GM19240 (cell line): ENCODE data around the gene LRRK1.

Source experiments
- DNase-seq: peaks from one replicate; pipeline ENCODE4 v3.0.0; 2011; ENCODE audit warnings: low spot score; ENCODE audit not compliant: insufficient read length

The LRRK1 gene, protein sequence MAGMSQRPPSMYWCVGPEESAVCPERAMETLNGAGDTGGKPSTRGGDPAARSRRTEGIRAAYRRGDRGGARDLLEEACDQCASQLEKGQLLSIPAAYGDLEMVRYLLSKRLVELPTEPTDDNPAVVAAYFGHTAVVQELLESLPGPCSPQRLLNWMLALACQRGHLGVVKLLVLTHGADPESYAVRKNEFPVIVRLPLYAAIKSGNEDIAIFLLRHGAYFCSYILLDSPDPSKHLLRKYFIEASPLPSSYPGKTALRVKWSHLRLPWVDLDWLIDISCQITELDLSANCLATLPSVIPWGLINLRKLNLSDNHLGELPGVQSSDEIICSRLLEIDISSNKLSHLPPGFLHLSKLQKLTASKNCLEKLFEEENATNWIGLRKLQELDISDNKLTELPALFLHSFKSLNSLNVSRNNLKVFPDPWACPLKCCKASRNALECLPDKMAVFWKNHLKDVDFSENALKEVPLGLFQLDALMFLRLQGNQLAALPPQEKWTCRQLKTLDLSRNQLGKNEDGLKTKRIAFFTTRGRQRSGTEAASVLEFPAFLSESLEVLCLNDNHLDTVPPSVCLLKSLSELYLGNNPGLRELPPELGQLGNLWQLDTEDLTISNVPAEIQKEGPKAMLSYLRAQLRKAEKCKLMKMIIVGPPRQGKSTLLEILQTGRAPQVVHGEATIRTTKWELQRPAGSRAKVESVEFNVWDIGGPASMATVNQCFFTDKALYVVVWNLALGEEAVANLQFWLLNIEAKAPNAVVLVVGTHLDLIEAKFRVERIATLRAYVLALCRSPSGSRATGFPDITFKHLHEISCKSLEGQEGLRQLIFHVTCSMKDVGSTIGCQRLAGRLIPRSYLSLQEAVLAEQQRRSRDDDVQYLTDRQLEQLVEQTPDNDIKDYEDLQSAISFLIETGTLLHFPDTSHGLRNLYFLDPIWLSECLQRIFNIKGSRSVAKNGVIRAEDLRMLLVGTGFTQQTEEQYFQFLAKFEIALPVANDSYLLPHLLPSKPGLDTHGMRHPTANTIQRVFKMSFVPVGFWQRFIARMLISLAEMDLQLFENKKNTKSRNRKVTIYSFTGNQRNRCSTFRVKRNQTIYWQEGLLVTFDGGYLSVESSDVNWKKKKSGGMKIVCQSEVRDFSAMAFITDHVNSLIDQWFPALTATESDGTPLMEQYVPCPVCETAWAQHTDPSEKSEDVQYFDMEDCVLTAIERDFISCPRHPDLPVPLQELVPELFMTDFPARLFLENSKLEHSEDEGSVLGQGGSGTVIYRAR (N-terminal part only)

DNA sequence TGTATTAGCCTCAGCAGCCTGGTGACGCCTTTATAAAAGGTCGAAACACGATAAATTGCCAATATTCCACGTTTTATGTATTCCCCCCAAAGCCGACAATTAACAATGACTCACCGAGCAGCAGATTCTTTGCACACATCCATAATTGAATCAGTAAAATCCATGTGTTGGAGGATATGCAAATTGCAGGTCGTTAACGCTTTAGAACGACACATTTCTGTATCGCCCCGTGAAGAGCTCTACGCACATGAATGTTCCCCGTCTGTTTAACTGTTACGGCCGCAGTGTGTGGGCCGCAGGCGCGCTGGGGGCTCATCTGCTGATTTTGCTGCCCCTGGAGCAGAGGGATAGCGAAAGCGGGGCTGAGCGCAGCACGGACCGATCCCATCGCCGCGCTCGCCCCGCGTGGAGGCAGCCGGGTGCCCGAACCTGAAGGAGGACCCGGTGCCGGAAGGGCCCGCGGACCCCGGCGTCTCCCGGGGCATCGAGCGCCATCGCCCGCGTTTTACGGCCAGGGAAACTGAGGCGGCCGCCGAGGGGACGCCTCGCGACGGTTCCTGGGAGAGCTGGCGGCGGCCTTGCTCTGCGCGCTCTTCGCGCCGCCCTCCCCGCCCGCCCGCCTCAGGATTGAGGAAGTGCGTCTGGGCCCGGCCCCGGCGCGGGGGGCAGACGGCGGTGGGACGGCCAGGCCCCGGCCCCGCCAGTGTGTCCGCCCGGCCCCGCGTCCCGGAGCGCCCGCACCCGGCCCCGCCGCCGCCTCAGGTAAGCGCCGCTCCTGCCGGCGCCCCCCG is at the start of gene LRRK1:
LRRK1 (plus strand) TSS at position 668 of the 791 bp plus-strand sequence. CDS start 5,276 bp downstream, outside the sequence.
- no peak for DNase-seq

DNA sequence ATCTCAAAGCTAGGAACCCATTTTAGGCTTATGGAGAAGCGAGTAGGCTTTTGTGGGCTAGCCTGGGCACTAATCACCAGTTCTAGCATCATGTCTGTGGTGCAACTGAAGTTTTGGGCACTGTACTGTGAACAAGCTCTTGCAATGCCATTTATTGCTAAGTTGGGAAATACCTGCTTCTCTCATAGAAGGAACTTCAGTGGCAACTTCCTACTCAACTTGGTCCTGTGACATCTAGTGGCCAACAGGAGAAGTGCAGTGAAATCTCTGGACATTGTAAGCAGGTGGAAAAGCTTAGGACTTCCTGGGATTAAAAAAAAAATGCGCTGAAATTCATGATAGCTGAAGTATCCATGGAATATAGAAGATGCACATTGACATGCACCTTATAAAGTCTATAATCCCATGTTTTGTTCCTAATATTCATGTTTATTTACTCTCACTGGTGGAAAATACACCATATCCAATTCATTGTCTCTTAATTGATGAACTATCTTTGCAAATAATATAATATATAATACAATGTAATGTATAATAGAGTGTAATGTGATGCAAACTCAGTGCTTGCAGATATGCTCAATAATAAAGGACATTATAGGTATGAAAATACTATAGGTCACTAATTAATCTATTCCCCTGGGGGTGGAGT is 46.0 kb upstream of the LRRK1 start:
- DNase-seq = peak; percentile 67

DNA sequence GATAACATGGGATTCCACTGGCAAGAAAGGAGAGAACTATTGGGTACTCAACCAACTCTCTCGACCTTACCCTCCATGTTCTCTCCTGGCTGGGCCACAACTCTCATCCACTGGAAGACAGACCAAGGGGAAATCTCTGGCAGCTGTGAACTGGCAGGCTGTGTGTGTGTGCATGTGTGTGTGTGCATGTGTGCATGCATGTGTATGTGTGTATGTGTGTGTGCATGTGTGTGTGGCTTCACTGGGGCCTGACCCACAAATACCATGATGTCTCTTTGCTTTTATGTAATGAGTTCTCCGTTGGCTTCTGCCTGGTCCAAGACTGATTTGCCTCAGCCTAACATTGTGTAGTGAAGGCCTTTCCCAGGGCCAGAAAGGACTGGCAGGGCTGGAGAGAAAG is 43.7 kb upstream of the LRRK1 start:
- no peak for DNase-seq

DNA sequence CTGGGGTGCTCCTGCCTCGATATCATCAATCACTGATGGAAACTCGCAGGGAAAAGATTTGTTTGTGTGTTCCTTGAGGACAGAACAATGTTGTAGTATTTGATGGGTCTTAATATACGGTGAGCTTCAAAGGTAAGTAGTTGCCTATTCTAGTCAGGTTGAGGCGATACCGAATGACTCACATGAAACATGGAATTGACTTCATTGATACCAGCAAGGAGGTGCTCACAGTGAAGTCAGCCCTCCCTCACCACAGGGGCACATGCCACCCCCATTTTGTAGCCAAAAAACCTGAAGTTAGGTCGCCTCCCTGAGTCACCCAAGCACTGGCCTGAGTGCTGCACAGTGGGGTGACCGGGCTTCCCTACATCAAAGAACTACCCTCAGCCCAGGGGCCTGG is 43.2 kb upstream of the LRRK1 start:
- no peak for DNase-seq

DNA sequence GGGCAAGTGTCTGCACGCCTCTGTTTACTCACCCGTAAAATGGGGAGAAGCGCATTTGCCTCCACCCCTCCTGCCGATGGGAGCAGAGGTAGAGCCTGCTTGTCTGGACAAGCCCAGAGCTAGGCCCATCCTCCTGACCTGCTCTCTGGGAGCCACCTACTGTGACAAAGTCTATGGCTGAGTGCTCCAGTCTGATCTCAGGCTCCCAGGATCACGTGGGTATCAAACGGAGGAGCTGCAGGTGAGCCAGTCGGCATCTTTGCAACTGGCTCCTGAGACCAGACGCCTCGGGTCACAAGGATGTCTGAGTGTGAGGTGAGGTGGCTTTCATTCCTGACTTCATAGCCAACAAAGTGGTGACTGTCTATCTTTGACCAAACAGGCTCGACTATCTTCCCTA is 41.6 kb upstream of the LRRK1 start:
- no peak for DNase-seq

DNA sequence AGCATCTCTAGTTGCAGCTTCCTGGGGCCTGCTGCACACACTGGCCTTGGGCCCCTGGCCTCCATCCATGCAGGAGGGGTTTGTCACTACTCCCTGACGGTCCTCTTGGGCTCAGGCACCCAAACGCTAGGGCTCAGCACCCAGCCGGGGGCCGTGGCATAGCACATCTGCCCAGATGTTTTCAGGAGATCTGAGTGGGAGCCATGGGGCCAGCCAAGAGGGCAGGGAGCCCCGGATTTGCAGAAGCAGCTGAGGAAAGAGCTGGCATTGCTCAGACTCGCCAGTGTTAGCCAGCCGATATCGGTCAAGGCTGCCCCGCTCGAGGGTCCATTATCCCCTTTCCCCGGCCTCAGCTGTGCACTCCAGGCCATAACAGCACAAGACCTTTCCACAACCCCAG is 41.0 kb upstream of the LRRK1 start:
- no peak for DNase-seq

DNA sequence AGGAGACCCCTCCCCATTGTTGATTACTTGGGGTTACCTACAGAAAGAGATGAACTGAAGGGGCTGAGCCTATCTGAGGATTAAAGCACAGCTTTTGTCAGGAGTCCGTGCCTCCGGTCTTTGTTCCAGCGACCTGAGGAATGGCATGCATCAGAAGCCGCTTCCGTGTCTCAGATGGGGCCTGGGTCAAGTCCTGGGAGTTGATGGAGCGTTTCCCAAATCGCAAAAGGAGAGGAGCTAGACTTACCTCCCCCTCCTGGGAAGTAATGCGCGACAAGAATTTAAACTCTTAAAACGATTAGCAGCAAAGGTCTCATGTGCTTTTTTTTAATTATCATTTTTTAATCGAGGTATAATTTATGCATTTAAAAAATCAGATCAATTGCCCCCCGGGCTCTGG is 40.5 kb upstream of the LRRK1 start:
- DNase-seq = no peak

DNA sequence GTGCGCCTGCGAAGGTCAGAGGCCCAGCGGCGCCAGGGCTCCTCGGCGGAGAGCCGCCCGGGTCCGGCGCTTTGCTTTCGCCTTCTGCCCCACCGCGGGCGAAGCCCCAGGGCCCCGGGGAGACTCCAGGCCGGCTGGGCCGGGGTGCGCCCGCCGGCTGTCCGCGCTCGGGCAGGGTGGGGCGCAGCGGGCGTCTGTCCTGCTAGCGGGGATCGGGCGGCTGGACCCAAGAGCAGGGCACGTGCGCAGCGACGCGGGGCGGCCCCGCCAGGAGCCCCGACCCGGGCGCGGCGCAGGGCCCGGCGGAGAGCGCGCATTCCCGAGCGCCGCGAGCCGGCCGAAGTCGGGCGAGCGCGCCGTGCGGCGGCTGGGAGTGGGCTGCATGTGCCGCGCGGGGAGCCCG is 40.1 kb upstream of the LRRK1 start:
- DNase-seq = no peak

DNA sequence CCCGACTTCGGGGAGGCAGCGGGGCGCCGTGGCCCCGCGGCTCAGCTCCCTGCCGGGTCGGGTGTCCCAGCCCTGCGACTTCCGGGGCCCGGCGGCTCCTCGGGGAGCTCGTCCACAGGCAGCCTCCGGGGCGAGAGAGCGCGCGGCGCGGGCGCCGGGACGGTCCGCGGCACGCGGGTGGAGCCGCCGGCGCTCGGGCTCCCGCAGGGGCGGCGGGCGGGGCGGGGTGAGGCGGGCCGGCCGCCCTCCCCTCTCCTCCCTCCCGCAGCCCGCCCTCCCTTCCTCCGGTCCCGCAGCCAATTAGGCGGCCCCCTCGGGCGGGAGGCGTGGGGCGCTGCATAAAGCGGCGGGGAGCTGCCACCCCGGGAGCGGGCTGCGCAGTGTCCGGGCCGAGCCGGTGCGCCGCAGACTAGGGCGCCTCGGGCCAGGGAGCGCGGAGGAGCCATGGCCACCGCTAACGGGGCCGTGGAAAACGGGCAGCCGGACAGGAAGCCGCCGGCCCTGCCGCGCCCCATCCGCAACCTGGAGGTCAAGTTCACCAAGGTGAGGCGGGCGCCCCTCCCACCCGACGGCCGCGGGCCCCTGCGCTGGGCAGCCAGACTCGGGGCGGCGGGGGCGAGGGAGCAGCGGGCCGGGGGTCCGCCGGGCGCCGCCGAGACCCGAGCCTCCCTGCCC is 39.6 kb upstream of the LRRK1 start, which contains the start of gene ALDH1A3:
ALDH1A3 (plus strand) TSS at position 368 of the 675 bp plus-strand sequence; CDS start at position 445, 77 bp downstream.
- no peak for DNase-seq

DNA sequence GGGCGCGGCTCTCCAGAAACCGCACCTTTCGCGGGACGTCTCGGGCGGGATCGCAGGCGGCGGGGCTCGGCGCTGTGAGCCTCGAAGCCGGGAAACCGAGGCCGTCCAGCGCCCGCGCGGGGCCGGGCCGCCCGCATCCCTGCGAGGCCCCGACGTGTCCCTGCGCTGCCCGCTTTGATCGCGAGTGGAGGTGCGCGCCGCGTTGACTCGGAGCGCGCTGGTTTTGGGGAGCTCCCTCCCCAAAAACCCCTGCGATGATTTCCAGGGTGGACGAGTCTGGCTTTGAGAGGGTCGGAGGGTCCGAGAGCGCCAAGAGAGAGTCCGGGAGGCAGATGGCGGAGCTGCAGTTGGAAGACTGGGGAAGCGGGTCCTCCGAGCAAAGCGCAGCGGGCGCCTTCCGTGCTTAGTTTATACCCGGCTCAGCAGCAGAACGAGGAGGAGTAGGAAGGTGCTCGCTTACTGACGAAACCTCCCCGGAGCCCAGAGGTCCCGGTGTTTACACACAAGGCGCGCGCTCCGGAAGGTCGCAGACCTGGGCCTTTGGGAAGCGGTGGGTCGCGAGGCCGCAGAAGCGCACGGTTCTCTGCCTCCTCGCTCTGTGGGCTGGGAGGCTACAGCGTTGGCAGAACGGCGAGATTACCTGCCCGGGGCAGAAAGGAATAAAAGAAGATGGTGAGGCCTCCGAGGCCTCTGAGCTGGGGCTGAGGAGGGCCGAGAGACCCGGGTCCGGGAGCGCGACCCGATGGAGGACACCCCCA is 38.8 kb upstream of the LRRK1 start:
- no peak for DNase-seq

DNA sequence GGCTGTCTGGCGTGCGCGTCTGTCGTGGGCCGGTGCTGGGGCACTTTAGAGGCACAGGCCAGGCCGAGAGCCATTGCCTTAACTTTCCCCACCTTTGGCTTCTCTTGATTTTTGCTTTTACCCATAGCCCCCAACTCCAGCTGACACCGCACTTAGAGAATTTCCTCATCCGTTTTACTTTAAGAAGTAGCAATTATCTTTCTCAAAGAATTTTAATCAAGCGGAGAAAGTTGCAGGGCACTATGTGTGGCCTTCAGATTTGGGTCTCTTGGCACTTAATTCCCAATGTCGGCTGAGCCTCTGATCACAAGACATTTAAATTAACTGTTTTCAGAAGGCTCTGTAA is 38.3 kb upstream of the LRRK1 start:
- DNase-seq = no peak

DNA sequence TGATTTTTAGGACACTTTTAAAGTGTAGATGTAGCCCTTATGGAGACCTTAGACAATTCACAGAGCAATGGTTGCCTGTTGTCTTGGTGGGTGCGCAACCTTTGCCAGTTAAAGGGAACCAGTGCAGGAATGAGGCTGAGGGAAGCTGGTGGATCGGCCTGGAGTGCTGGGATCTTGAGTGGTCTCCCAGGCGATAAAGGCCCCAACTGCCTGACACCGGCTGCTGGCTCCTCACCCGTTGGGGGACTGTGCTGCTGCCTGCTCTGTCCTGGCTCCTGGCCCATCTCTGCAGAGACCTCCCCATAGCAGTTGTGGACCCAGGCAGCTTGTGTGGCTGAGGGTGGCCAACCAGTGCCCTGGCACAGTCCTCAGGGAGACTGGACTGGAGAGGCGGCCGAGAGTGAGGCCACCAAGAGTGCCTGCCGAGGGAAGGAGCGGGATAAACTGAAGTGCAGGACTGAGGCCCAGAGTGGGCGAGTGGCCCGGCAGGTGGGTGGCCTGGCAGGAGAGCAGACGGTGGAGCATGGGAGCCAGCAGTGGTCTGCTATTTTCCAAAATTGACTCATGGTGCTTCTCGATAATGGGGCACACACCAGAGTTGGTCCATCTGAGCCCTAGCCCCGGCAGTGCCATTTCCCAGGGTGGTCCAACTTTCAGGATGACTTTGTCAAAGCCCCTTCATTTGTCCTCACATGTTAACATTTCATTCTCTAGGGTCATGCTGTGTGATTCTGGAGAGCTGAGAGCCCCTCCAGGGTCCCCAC is 37.4 kb upstream of the LRRK1 start:
- DNase-seq = no peak

DNA sequence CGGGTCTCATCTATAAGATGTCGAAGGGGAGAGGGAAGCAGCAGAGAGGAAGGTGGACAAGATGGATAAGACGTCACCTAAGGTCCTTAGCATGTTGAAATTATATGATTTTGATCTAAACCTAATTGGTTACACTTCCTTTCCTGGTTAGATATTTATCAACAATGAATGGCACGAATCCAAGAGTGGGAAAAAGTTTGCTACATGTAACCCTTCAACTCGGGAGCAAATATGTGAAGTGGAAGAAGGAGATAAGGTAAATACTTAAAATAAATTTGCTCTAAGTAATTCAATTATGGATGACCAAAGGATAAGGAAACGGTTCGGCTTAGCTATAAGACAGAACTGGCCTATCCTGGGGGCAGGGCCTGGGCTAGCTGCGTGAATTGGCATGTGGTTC is 34.0 kb upstream of the LRRK1 start:
- no peak for DNase-seq

DNA sequence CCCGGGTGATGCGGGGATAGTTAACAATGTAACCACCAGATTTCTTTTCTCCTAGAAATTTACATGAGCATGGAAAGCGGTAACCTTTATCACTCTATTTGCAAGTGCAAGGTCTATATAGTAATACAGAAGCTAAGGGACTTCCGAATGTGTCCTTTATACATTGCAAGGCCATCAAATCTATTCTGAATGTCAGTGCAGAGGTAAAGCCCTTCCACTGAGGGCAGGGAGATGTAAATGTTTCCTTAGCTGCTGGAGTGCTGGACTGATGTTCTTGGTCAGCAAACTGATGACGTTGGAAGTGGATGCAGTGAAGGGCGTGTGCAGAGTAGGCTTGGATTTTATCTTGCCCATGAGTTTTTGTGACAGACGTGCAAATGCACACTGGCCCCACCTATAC is 33.3 kb upstream of the LRRK1 start:
- no peak for DNase-seq

DNA sequence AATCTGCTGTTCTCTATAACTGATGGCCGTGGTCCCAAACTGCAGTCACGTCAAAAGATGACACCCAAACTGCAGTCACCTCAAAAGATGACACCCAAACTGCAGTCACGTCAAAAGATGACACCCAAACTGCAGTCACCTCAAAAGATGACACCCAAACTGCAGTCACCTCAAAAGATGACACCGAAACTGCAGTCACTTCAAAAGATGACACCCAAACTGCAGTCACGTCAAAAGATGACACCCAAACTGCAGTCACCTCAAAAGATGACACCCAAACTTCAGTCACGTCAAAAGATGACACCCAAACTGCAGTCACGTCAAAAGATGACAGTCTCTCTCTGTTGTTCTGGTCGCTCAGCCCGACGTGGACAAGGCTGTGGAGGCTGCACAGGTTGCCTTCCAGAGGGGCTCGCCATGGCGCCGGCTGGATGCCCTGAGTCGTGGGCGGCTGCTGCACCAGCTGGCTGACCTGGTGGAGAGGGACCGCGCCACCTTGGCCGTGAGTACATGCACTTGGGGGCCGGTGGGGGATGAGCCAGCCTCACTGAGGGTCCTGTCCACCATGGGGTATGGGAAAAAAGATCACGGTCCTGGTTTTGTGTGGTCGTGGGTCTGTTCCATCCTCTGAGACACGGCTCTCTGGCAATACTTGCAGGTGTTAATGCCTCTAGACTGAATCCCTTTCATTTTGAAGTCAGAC is 31.8 kb upstream of the LRRK1 start:
- DNase-seq = no peak

DNA sequence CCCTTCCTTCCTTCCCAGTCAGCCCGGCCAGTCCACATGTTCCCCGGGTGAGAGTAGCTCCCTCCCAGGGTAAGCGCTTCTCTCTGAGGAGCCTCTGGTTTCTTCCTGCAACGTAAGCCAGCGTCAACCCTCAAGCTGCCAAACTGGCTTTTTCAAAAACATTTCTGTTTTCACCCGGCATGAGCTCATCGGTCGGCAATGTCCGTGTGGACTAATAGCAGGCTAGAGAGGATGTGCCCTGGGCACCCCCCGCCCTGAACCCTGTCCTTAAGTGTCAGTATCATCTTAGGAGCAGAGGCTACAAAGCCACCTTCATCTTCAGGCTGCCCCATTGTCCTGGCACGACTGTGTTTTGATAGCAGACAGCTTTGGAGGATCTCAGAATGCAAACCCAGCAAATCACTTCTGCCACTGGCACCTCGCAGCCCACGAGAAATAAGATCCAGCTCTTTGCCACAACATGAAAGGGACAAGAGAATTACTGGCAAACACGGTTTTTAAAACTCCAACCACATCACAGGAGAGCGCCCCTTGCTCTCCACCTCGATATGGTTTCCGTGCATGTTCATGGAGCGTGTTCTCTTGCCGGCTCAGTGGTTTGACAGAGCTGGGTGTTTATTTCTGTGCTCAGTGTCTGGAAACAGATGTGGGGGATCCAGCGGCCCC is 29.6 kb upstream of the LRRK1 start:
- DNase-seq = no peak

DNA sequence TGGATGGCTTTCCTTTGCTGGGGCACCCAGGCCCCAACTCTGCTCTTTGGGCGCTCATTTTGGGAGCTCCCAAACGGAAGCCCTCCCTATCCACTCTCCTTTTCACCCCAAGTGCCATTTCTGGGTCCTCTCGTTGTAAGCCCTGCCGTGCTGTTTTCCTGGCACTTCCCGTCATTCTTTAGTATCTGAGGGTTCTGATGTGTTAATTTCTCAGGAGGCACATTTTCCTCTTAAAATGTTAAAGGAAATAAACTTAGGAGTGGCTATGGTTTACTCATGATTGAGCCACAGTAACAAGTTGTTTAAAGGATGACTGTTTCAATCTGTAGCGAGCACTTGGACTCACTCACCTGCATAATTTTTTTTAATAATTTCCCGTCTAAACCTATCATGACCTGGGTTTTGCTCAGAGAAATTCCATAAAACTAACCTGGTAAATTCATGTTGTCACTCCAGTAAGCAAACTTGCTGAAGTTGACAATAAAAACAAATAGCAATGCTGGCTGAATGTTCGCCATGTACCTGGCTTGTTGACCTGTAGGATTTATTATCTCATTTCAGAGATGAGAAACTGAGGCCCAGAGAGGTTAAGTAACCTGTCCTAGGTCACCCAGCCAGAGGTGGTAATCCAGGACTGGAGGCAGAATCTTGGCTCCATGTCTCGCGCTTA is 29.0 kb upstream of the LRRK1 start:
- no peak for DNase-seq
